Tibial nerve (tissue), 4 donors: ENCODE data around the gene EVC2.

Experiments
- CTCF ChIP-seq, 5 experiments: fragments of 200-600 bp in 3 of 5; fragments of 450-650 bp in 2 of 5; sonication (generic) in 3 of 5; IDR thresholded peaks; one replicate each; pipeline ENCODE4 v1.5.1; 2016 to 2019; ENCODE audit warnings: antibody characterized with exemption in 5 of 5, mild to moderate bottlenecking in 3 of 5, moderate library complexity in 2 of 5
- EP300 ChIP-seq, 2 donors: sonication (generic); formaldehyde crosslinking; IDR thresholded peaks; one replicate each; pipeline ENCODE4 v1.6.1; 2017; ENCODE audit warnings: antibody characterized with exemption in 2 of 2, mild to moderate bottlenecking in 1 of 2
- POLR2A ChIP-seq, 2 donors: fragments of 450-650 bp; IDR thresholded peaks; one replicate each; pipeline ENCODE4 v1.6.1; 2017; ENCODE audit warnings: antibody characterized with exemption in 2 of 2, mild to moderate bottlenecking in 2 of 2, moderate library complexity in 2 of 2

- TF ChIP-seq POLR2A (IDR thresholded peaks at IDR 0.05) (no peak), CTCF (IDR thresholded peaks at IDR 0.05) (no peak), EP300 (IDR thresholded peaks at IDR 0.05) (no peak)
Measured at GRCh38 chr4:5717449-5718158, 9.2 kb upstream of the EVC2 start.
